GM12872 (cell line): ENCODE results near the gene TTK.

Experiments
- TF ChIP-seq, protein P1 (sequence below): IDR thresholded peaks from 3 replicates; pipeline ENCODE4 v1.5.1; 2011; ENCODE audit warnings: low read depth, mild to moderate bottlenecking, low read length, moderate library complexity; ENCODE audit not compliant: insufficient read depth

The TTK gene

DNA sequence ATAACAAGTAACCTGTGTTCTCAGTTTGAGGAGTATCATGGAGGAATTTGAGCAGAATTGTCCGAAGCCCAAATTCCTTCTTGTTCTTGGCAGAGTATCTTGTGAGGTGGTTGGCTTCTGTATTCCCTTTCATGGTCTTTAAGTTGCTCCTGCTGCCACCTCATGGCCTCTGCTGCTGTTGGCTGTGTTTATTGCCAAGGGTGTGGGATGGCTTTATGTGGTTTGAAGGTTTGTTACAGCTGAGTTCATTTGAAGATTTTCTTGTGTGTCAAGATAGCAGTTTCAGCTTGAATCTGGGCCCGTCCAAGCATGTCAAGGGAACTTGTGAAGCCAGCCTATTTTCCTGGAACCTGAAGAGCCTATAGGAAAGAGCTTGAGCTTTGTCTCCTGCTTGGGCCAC, 20.2 kb upstream of the TTK start:
- TF ChIP-seq, protein P1, sequence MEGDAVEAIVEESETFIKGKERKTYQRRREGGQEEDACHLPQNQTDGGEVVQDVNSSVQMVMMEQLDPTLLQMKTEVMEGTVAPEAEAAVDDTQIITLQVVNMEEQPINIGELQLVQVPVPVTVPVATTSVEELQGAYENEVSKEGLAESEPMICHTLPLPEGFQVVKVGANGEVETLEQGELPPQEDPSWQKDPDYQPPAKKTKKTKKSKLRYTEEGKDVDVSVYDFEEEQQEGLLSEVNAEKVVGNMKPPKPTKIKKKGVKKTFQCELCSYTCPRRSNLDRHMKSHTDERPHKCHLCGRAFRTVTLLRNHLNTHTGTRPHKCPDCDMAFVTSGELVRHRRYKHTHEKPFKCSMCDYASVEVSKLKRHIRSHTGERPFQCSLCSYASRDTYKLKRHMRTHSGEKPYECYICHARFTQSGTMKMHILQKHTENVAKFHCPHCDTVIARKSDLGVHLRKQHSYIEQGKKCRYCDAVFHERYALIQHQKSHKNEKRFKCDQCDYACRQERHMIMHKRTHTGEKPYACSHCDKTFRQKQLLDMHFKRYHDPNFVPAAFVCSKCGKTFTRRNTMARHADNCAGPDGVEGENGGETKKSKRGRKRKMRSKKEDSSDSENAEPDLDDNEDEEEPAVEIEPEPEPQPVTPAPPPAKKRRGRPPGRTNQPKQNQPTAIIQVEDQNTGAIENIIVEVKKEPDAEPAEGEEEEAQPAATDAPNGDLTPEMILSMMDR: no peak

GRCh38 chr6:79985128-79985527, 19.3 kb upstream of the TTK start:
- TF ChIP-seq, protein P1: no peak

- TF ChIP-seq, protein P1: no peak
Observed at GRCh38 chr6:79989641-79990040, 14.8 kb upstream of the TTK start.

- TF ChIP-seq, protein P1: no peak
Observed at GRCh38 chr6:79993012-79993910, 11.2 kb upstream of the TTK start.

GRCh38 chr6:79993911-79994309, 10.5 kb upstream of the TTK start:
- TF ChIP-seq, protein P1: no peak

GRCh38 chr6:79997728-79998127, 6.7 kb upstream of the TTK start:
- TF ChIP-seq, protein P1: no peak

DNA sequence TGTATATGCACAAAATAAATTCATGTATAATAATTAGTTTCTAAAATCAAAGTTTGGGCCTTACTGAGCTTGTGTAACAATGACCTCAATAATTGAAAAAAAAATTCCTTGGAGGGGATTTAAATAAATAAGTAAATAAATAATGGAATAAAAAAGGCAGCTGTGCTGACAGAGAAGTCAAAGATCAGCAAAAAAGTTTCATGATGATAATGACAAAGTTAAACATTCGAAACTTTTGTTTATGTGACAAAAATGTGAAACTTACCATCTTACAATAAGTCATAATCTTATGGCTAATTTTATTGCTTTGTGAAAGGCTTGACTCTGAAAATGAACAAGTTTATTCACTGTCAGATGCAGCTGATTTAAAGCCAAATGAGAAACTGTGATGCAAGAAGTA, 3.1 kb upstream of the TTK start:
- TF ChIP-seq, protein P1: no peak
